ENCODE results near the gene NUP42.

Gene NUP42

GRCh38 chr7:23235813-23236221 is 54.0 kb downstream of the NUP42 start:
- Mint-ChIP-seq H3K27me3 (ENCODE audit: low read depth) (peaks cover 3% of the 10 kb centered on the region), H3K9me3 (no peaks in the 10 kb centered on the region), H3K36me3 (ENCODE audit: low read depth) (no peaks in the 10 kb centered on the region), H3K27ac (no peak overlapping the region), H3K4me3 (no peak overlapping the region), H3K4me1 (ENCODE audit: low read depth) (no peaks in the 10 kb centered on the region)

GRCh38 chr7:23237000-23237399 is 55.2 kb downstream of the NUP42 start:
- peaks cover 3% of the 10 kb centered on the region for H3K27me3 Mint-ChIP-seq (ENCODE audit: low read depth)
- no peaks in the 10 kb centered on the region for H3K4me1 Mint-ChIP-seq (ENCODE audit: low read depth)
- no peak overlapping the region for H3K27ac Mint-ChIP-seq
- H3K36me3 Mint-ChIP-seq (ENCODE audit: low read depth) = no peaks in the 10 kb centered on the region
- H3K4me3 Mint-ChIP-seq = no peak overlapping the region
- no peaks in the 10 kb centered on the region for H3K9me3 Mint-ChIP-seq

- Mint-ChIP-seq H3K27me3 (ENCODE audit: low read depth) (peaks cover 6% of the 10 kb centered on the region), H3K4me1 (ENCODE audit: low read depth) (no peaks in the 10 kb centered on the region)
Observed at GRCh38 chr7:23238983-23239652, 57.3 kb downstream of the NUP42 start.

GRCh38 chr7:23239698-23240097 is 57.9 kb downstream of the NUP42 start:
- Mint-ChIP-seq H3K9me3 (no peaks in the 10 kb centered on the region), H3K27ac (no peak overlapping the region), H3K4me3 (no peak overlapping the region), H3K4me1 (ENCODE audit: low read depth) (no peaks in the 10 kb centered on the region), H3K27me3 (ENCODE audit: low read depth) (peaks cover 11% of the 10 kb centered on the region), H3K36me3 (ENCODE audit: low read depth) (no peaks in the 10 kb centered on the region)

More at GRCh38 chr7:23238983-23239652, 57.3 kb downstream of the NUP42 start:
- no peak overlapping the region for H3K27ac Mint-ChIP-seq
- no peaks in the 10 kb centered on the region for H3K36me3 Mint-ChIP-seq (ENCODE audit: low read depth)
- no peaks in the 10 kb centered on the region for H3K9me3 Mint-ChIP-seq
- no peak overlapping the region for H3K4me3 Mint-ChIP-seq

GRCh38 chr7:23242321-23242720 is 60.5 kb downstream of the NUP42 start:
- Mint-ChIP-seq H3K36me3 (ENCODE audit: low read depth) (no peaks in the 10 kb centered on the region), H3K27ac (no peak overlapping the region), H3K27me3 (ENCODE audit: low read depth) (peaks cover 32% of the 10 kb centered on the region), H3K4me3 (no peak overlapping the region), H3K9me3 (no peaks in the 10 kb centered on the region), H3K4me1 (ENCODE audit: low read depth) (no peaks in the 10 kb centered on the region)

GRCh38 chr7:23242935-23243334 is 61.1 kb downstream of the NUP42 start:
- no peaks in the 10 kb centered on the region for H3K9me3 Mint-ChIP-seq
- peaks cover 34% of the 10 kb centered on the region for H3K27me3 Mint-ChIP-seq (ENCODE audit: low read depth)
- H3K4me3 Mint-ChIP-seq = no peak overlapping the region
- H3K36me3 Mint-ChIP-seq (ENCODE audit: low read depth) = no peaks in the 10 kb centered on the region
- H3K4me1 Mint-ChIP-seq (ENCODE audit: low read depth) = peaks cover under 1% of the 10 kb centered on the region
- no peak overlapping the region for H3K27ac Mint-ChIP-seq

GRCh38 chr7:23246555-23246954 is 64.7 kb downstream of the NUP42 start, which contains the start of gene GPNMB:
Gene GPNMB, plus strand, starts transcription at chr7:23246775. Its CDS starts 83 bp downstream, at chr7:23246858.
- H3K4me3 Mint-ChIP-seq = no peak within 1 kb of the TSS

GRCh38 chr7:23247046-23247602 is 65.3 kb downstream of the NUP42 start:
- Mint-ChIP-seq H3K4me1 (ENCODE audit: low read depth) (peaks cover 2% of the 10 kb centered on the region), H3K36me3 (ENCODE audit: low read depth) (no peaks in the 10 kb centered on the region), H3K4me3 (no peak overlapping the region), H3K27ac (no peak overlapping the region), H3K27me3 (ENCODE audit: low read depth) (peaks cover 74% of the 10 kb centered on the region), H3K9me3 (no peaks in the 10 kb centered on the region)

More at GRCh38 chr7:23246555-23246954, 64.7 kb downstream of the NUP42 start, which contains the start of gene GPNMB:
- H3K4me1 Mint-ChIP-seq (ENCODE audit: low read depth) = peaks cover 2% of the 10 kb centered on the region
- H3K27ac Mint-ChIP-seq = no peak within 1 kb of the TSS
- no peaks in the 10 kb centered on the region for H3K36me3 Mint-ChIP-seq (ENCODE audit: low read depth)
- peaks cover 68% of the 10 kb centered on the region for H3K27me3 Mint-ChIP-seq (ENCODE audit: low read depth)
- H3K9me3 Mint-ChIP-seq = no peaks in the 10 kb centered on the region

- Mint-ChIP-seq H3K9me3 (no peaks in the 10 kb centered on the region), H3K27me3 (ENCODE audit: low read depth) (peaks cover 79% of the 10 kb centered on the region), H3K4me1 (ENCODE audit: low read depth) (peaks cover 2% of the 10 kb centered on the region), H3K4me3 (peak overlapping the region; percentile 21), H3K27ac (no peak overlapping the region), H3K36me3 (ENCODE audit: low read depth) (no peaks in the 10 kb centered on the region)
Observed at GRCh38 chr7:23247603-23248335, 65.9 kb downstream of the NUP42 start.

- Mint-ChIP-seq H3K27ac (no peak overlapping the region), H3K4me3 (no peak overlapping the region), H3K36me3 (ENCODE audit: low read depth) (no peaks in the 10 kb centered on the region), H3K9me3 (no peaks in the 10 kb centered on the region), H3K4me1 (ENCODE audit: low read depth) (peaks cover 2% of the 10 kb centered on the region), H3K27me3 (ENCODE audit: low read depth) (peaks cover 84% of the 10 kb centered on the region)
Observed at GRCh38 chr7:23249486-23249885, 67.6 kb downstream of the NUP42 start.

Data from T-helper 1 cell treated with Interleukin-12 subunit alpha and Interleukin-12 subunit beta and Interleukin-4 antibody, amounts not matched to agents 30 μg/mL and 1 μg/mL, for 36 hours (primary cell).